ENCODE data around the gene CARD9. TPM values are rescaled to one million over a fixed set of nuclear protein-coding genes. Genes with fewer than 3 reads are reported as not detected.

CARD9 gene
- total RNA-seq, 4 donors from 2014 or later, result 0.57 to 1.1 (median 1.0) TPM

DNA sequence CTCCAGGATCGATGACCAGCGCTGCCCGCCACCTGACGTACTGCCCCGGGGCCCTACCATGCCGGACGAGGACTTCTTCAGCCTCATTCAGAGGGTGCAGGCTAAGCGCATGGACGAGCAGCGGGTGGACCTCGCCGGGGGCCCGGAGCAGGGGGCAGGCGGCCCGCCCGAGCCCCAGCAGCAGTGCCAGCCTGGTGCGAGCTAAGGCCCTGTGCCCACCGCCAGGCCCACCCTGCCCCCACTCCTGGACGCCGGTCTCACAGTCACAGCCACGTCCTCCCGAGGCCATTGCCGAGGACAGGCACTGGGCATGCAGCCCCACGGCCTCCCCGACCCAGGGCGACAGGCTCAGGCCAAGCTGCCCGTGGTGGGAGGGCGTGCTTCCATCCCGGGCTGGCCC, 15.5 kb downstream of the CARD9 start:
- Histone ChIP-seq H3K27me3 (no peaks in the 10 kb centered on the region), H3K27ac (no peak overlapping the region), H3K9me3 (no peaks in the 10 kb centered on the region), H3K4me3 (no peak overlapping the region), H3K36me3 (peaks cover 0 to 16% (median 0%) of the 10 kb centered on the region in 3 donors), H3K4me1 (peaks cover 8 to 48% (median 14%) of the 10 kb centered on the region in 3 donors)
- no peak for TF ChIP-seq POLR2A (IDR thresholded peaks at IDR 0.05)
- TF ChIP-seq, protein P1, sequence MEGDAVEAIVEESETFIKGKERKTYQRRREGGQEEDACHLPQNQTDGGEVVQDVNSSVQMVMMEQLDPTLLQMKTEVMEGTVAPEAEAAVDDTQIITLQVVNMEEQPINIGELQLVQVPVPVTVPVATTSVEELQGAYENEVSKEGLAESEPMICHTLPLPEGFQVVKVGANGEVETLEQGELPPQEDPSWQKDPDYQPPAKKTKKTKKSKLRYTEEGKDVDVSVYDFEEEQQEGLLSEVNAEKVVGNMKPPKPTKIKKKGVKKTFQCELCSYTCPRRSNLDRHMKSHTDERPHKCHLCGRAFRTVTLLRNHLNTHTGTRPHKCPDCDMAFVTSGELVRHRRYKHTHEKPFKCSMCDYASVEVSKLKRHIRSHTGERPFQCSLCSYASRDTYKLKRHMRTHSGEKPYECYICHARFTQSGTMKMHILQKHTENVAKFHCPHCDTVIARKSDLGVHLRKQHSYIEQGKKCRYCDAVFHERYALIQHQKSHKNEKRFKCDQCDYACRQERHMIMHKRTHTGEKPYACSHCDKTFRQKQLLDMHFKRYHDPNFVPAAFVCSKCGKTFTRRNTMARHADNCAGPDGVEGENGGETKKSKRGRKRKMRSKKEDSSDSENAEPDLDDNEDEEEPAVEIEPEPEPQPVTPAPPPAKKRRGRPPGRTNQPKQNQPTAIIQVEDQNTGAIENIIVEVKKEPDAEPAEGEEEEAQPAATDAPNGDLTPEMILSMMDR (IDR thresholded peaks at IDR 0.05), result no peak
- DNase-seq, result no peak
- intact Hi-C loops (cut with DNase I), result no loop called here
- WGBS, 2 donors, result 60 to 88% methylated on average over 4 to 9 of the region's 29 CpGs

DNA sequence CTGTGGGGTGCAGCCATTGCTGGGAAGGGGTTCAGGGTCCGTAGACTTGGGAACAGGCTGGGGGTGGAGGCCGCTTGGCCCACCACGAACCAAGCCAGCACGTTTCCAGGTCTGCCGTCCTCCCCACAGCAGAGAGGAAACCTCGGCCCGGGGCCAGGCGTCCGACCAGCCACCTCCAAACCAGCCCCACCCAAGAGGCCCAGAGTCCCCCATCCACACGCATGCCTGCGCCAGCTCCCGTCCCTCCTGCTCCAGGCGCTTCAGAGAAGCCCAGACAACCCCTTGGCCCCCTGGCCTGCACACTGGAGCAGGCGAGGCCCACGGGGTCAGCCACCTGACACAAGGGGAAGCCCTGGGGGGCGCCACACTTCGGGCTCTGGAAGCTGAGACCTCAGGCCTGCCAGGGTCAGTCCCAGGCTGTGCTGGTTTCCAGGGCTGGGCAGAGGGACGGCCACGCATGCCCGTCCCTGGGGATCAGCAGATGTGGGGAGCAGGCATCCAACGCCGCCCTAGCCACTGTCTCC, 16.2 kb downstream of the CARD9 start:
- Histone ChIP-seq H3K9me3 (no peaks in the 10 kb centered on the region), H3K4me1 (peaks cover under 1 to 41% (median 8%) of the 10 kb centered on the region in 3 donors), H3K27ac (no peak overlapping the region), H3K27me3 (no peaks in the 10 kb centered on the region), H3K36me3 (peaks cover 0 to 16% (median 0%) of the 10 kb centered on the region in 3 donors), H3K4me3 (no peak overlapping the region)
- TF ChIP-seq POLR2A (IDR thresholded peaks at IDR 0.05), result no peak
- TF ChIP-seq, protein P1 (IDR thresholded peaks at IDR 0.05), result no peak
- WGBS, 2 donors, result 100% methylated on average over 3 of the region's 22 CpGs; no CpG with 5 or more reads in 1 of the 2 donors
- intact Hi-C loops (cut with DNase I), result no loop called here
- no peak for DNase-seq

DNA sequence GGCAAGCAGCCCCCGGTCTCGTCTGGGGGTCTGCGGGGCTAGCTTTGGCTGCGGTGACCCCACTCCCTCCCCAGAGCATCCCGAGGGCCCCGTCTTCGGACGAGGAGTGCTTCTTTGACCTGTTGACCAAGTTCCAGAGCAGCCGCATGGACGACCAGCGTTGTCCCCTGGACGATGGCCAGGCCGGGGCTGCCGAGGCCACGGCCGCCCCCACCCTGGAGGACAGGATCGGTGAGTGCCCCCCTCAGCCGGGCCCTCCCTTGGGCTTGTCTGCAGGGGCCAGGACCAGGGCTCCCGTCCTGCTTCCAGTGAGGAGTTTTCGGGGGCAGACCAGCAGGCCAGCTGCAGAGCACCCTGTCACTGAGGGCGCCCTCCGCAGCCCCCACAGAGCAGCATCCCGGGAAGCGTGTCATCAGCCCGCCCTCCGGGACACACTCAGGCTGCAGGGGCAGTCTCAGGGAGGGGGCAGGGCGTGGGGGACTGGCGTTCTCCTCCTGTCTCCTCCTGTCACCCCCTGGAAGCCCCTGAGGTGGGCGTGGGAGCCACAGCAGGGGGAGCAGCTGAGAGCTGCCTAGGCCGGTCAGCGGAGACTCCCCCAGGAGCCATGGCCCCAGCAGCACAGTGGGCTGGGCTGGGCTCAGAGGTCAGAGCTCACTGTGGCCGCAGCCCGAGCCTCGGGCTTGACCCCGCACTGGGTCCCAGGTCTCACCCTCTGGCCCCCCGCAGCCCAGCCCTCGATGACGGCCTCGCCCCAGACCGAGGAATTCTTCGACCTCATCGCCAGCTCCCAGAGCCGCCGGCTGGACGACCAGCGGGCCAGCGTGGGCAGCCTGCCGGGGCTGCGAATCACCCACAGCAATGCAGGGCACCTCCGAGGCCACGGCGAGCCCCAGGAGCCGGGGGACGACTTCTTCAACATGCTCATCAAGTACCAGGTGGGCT, 17.6 kb downstream of the CARD9 start:
- Histone ChIP-seq H3K4me3 (no peak overlapping the region), H3K27ac (no peak overlapping the region), H3K27me3 (no peaks in the 10 kb centered on the region), H3K4me1 (peaks cover 0 to 28% (median 3%) of the 10 kb centered on the region in 3 donors), H3K9me3 (no peaks in the 10 kb centered on the region), H3K36me3 (peaks cover 0 to 16% (median 0%) of the 10 kb centered on the region in 3 donors)
- 83% methylated on average over 4 of the region's 54 CpGs; no CpG with 5 or more reads in 1 of the 2 donors for WGBS, 2 donors
- DNase-seq, result no peak
- intact Hi-C loops (cut with DNase I), result no loop called here
- TF ChIP-seq, protein P1 (IDR thresholded peaks at IDR 0.05), result no peak
- no peak for TF ChIP-seq POLR2A (IDR thresholded peaks at IDR 0.05)

DNA sequence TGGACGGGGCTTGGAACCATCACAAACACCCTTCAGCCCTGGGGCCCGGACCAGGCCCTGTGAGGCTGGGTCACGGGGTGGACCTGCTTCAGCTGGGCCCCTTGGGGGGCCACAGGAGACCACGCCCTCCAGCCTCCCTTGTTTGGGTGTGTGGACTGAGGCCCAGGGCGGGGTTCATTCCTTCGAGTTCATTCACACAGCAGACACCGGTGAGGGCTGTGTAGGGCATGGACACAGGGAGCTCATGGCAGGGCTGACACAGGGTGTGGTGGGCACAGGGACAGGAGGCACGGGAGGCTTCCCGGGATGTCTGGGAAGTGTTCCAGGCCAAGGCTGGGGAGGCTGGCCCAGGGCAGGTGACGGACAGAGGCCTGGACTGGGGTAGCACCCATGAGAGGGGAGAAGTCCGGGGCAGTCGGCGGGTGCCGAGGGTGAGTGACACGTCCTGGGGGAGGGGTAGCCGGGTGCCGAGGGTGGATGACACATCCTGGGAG, 18.8 kb downstream of the CARD9 start:
- Histone ChIP-seq H3K36me3 (peaks cover 0 to 26% (median 0%) of the 10 kb centered on the region in 3 donors), H3K4me1 (peaks cover 0 to 23% (median 3%) of the 10 kb centered on the region in 3 donors), H3K9me3 (no peaks in the 10 kb centered on the region), H3K27me3 (no peaks in the 10 kb centered on the region), H3K4me3 (no peak overlapping the region), H3K27ac (peak overlapping the region in 2 of 4 donors; percentile 9 to 28)
- intact Hi-C loops (cut with DNase I), result no loop called here
- no peak for DNase-seq
- WGBS, 2 donors, result 0% methylated on average over 2 of the region's 17 CpGs; no CpG with 5 or more reads in 1 of the 2 donors
- TF ChIP-seq, protein P1 (IDR thresholded peaks at IDR 0.05), result no peak
- TF ChIP-seq POLR2A (IDR thresholded peaks at IDR 0.05), result no peak

Data from esophagus squamous epithelium (tissue), 5 donors.